Effector memory CD8-positive, alpha-beta T cell (primary cell): Measurements from ENCODE around the gene LDLRAD3.
"Not testable (repeated sequence)": the region's sequence is repeated elsewhere in the genome, so short reads cannot be mapped to it uniquely, and the experiment has no call there.

Experiments
- ATAC-seq: fragments of 150-1000 bp; cut with Tn5 transposase; replicated peaks from 2 replicates; pipeline ENCODE4 v1.10.0; 2021; ENCODE audit warnings: mild to moderate bottlenecking, moderate library complexity
- DNase-seq, 3 experiments: peaks; one replicate each; pipeline ENCODE4 v3.0.0; 2021
- H3K27ac Mint-ChIP-seq, 2 donors: one replicate each; pipeline ENCODE4 v1.8.0; 2022; ENCODE audit warnings: mild to moderate bottlenecking in 2 of 2, mixed read lengths in 2 of 2, moderate library complexity in 2 of 2
- H3K27me3 Mint-ChIP-seq, 2 donors: one replicate each; pipeline ENCODE4 v1.8.0; 2022; ENCODE audit warnings: mixed read lengths in 2 of 2
- H3K36me3 Mint-ChIP-seq: one replicate; pipeline ENCODE4 v1.8.0; 2022; ENCODE audit warnings: mild to moderate bottlenecking, moderate library complexity, mixed read lengths; ENCODE audit not compliant: insufficient read depth
- H3K4me1 Mint-ChIP-seq, 2 donors: one replicate each; pipeline ENCODE4 v1.8.0; 2022; ENCODE audit warnings: low read depth in 2 of 2, mixed read lengths in 2 of 2
- H3K4me3 Mint-ChIP-seq, 2 donors: one replicate each; pipeline ENCODE4 v1.8.0; 2022; ENCODE audit warnings: mild to moderate bottlenecking in 2 of 2, mixed read lengths in 2 of 2, moderate library complexity in 2 of 2
- H3K9me3 Mint-ChIP-seq, 2 donors: one replicate each; pipeline ENCODE4 v1.8.0; 2022; ENCODE audit warnings: mixed read lengths in 2 of 2

LDLRAD3 gene

DNA sequence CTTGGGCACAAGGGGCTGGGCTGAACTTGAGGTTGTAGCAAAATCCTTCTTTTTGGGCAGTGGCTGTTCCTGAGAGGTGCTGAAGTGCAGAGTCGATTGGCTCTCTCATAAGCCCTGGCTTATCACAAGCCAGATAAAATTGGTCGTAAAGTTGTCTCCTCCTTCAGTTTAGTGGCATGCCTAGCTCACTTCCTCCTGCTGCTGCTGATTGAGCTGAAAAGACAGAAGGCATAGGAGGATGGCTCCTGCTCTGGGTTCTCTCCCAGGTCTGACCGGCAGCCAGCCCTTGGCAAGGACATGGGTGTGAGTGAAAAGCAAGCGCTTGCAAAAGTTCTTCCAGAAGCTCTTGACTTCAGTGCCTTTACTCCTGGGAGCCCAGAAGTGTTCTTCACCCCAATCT is 83.9 kb downstream of the LDLRAD3 start:
- no peak for ATAC-seq
- H3K27me3 Mint-ChIP-seq: peaks cover 8 to 61% of the 10 kb centered on the region in 2 donors
- no peak overlapping the region for H3K27ac Mint-ChIP-seq
- no peaks in the 10 kb centered on the region for H3K4me1 Mint-ChIP-seq
- no peak overlapping the region for H3K4me3 Mint-ChIP-seq
- no peak for DNase-seq
- H3K9me3 Mint-ChIP-seq: no peaks in the 10 kb centered on the region
- H3K36me3 Mint-ChIP-seq: no peaks in the 10 kb centered on the region

DNA sequence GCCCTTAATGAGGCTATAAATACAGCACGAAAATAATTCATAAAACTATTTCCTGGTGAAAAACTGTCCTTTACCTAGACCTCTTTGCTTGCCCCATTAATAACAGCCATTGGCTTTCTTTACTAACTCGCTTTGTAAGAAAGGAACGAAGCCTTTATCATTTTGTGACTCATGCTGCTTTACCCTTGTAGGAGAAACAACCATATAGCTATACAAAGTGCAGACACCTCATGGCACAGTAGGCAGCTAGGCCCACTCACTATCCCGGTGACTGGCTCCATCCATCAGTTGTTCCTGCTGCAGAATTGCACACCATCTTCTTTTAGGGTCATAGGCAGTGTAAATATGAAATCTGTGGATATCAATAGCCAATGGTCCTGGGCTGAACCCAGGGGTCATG is 85.8 kb downstream of the LDLRAD3 start:
- Mint-ChIP-seq H3K36me3 (no peaks in the 10 kb centered on the region), H3K9me3 (no peaks in the 10 kb centered on the region), H3K27me3 (peaks cover 14 to 58% of the 10 kb centered on the region in 2 donors), H3K4me3 (no peak overlapping the region), H3K4me1 (no peaks in the 10 kb centered on the region), H3K27ac (no peak overlapping the region)
- DNase-seq (no peak), ATAC-seq (no peak)

DNA sequence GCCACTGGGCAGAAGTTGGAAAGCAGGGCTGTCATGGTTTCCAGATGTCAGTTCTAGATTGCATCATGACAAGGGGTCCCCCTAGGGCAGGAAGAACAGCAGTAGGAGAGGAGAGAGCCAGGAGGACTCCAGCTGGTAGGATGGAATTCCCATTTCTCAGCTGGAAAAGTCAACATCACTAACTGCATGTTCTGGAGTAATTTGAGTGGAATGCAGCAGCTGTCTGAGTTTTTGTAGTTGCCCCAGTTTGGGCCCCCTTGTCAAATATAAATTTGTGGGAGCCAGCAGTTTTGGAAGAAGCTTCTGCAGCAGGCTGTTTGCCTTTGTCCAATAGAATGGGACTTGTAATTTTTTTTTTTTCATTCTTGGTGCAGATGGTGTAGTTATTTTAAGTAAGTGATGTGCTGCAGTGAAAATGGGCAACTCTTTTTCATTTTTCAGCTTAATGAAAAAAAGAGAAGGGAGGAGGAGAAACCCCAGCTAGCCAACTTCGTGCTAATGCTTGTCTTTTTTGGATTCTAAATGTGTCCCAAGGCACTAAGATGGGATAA is 86.9 kb downstream of the LDLRAD3 start:
- Mint-ChIP-seq H3K36me3 (no peaks in the 10 kb centered on the region), H3K27ac (no peak overlapping the region), H3K9me3 (no peaks in the 10 kb centered on the region), H3K27me3 (peaks cover 14 to 64% of the 10 kb centered on the region in 2 donors), H3K4me1 (no peaks in the 10 kb centered on the region), H3K4me3 (no peak overlapping the region)
- no peak for DNase-seq
- no peak for ATAC-seq

DNA sequence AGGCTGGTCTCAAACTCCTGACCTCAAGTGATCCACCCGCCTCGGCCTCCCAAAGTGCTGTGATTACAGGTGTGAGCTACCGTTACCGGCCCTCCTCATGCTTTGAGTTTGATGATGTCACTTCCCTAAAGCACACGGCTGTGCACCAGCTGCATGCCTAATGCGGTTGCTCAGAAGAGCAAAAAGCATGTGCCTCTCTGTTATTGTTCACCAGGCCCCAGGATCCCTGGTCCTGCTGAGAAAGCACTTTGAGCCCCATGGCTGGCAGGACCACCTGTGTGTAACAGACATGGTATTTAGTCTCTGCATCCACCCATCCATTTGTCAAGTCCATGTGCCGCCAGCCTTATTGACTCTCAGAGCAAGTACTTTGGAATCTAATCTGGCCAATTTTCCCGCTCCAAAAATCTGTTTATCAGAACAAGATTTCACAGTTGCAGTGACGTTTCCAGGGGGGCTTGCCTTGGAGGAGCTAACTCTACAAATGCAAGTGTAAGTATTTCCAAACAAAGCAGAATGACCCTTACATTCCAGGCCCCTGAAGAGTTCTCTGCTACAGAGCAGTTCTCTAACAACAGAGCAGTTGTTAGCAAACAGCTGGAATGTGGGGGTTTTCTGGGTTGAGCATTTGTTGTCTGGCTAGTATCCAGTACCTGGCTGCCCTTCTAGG is 89.4 kb downstream of the LDLRAD3 start:
- no peak overlapping the region for H3K4me3 Mint-ChIP-seq
- H3K9me3 Mint-ChIP-seq: no peaks in the 10 kb centered on the region
- ATAC-seq: no peak
- no peak overlapping the region for H3K27ac Mint-ChIP-seq
- no peaks in the 10 kb centered on the region for H3K4me1 Mint-ChIP-seq
- no peaks in the 10 kb centered on the region for H3K36me3 Mint-ChIP-seq
- H3K27me3 Mint-ChIP-seq: peaks cover 14 to 41% of the 10 kb centered on the region in 2 donors
- no peak for DNase-seq

DNA sequence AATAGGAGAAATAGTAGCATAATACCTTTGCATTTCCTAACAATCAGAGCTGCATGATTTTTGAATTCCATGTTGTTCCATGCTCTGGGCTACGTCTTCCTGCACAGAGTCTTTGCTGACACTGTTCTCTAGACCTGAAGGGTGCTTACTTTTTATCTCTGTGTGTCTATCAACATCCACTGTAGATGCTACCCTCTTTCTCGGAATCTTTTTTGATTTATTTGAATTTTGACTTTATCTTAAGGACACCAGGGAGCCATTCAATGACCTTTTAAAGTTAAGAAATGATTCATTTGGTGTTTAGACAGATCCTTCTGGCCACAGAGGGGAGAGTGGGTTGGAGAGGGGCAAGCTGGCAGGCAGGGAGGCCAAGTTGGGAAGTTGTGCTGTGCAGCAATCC is 90.1 kb downstream of the LDLRAD3 start:
- ATAC-seq: no peak
- Mint-ChIP-seq H3K27me3 (peaks cover 14 to 40% of the 10 kb centered on the region in 2 donors), H3K36me3 (no peaks in the 10 kb centered on the region), H3K9me3 (no peaks in the 10 kb centered on the region), H3K27ac (no peak overlapping the region), H3K4me1 (no peaks in the 10 kb centered on the region), H3K4me3 (no peak overlapping the region)
- no peak for DNase-seq

DNA sequence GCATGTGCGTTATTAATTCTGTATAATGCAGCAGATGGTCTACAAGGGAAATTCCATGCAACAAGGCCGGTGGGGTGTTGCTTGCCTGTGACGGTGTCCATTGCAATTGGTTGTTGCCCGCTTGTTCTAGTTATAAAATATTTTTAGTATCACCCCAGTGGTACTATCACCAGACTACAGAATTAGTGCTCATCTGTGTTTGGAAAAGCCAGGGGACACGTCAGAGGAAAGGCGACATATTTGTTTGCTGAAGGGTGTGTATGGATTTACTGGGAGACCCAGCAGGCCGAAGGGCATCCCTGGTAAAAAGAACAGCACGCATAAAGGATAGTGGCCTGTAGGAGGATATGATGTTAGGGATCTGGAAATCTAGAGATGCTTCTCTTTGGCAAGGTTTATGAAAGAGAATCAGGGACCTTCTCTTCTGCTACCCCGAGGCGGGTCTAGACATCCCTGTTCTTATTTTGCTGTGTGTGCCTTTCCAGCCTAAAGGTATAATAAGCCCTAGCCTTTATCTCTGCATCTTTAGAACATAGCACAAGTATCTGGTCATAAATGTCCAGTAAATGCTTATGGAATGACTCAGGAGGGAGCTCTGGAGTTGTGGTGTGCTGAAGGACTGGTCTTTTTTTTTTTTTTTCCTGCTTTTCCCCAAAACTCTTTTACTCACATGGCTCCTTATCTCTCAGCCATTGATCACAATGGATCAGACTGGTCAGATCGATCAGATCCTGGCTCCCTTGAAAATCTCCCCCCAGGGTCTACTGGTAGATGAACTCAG is 90.9 kb downstream of the LDLRAD3 start:
- Mint-ChIP-seq H3K9me3 (no peaks in the 10 kb centered on the region), H3K27ac (no peak overlapping the region), H3K27me3 (peaks cover 17 to 38% of the 10 kb centered on the region in 2 donors), H3K36me3 (no peaks in the 10 kb centered on the region), H3K4me1 (no peaks in the 10 kb centered on the region), H3K4me3 (no peak overlapping the region)
- DNase-seq (no peak), ATAC-seq (no peak)

DNA sequence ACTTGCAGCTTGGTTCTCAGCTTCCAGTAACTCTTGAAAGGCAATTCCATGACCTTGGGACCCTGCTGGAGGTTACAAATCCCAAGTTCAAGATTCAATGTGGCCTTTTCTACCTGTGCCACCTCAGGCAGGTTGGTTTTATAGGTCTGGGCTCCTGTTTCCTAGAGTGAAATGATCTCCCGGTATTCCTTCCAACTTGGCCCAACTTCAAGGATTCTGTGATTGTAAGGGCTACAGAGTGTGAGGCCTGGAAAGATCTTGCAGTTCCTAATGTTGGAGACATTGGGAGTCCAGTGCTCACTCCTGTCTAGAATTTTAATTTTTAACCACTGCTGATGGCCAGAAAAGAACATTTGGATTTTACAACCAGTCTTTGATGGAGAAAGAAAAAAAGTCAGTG is 91.6 kb downstream of the LDLRAD3 start:
- ATAC-seq (no peak), DNase-seq (no peak)
- no peak overlapping the region for H3K4me3 Mint-ChIP-seq
- H3K9me3 Mint-ChIP-seq: no peaks in the 10 kb centered on the region
- H3K27ac Mint-ChIP-seq: no peak overlapping the region
- H3K4me1 Mint-ChIP-seq: no peaks in the 10 kb centered on the region
- H3K36me3 Mint-ChIP-seq: no peaks in the 10 kb centered on the region
- H3K27me3 Mint-ChIP-seq: peaks cover 17 to 38% of the 10 kb centered on the region in 2 donors

DNA sequence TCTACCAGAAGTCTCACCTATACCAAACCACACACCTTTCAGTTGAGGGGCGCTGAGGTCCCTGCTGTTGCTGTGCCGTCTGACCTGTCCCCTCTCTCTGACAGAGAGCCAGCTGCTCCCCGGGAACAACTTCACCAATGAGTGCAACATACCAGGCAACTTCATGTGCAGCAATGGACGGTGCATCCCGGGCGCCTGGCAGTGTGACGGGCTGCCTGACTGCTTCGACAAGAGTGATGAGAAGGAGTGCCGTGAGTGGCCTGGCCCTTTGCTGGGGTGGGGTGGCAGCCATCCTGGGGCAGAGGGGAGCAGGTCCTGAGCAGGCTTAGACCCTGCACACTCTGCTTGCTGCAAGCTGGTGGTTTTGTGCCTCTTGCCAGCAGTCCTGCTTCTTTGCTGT is 92.1 kb downstream of the LDLRAD3 start:
- ATAC-seq (no peak), DNase-seq (no peak)
- Mint-ChIP-seq H3K4me1 (no peaks in the 10 kb centered on the region), H3K4me3 (no peak overlapping the region), H3K36me3 (no peaks in the 10 kb centered on the region), H3K27me3 (peaks cover 15 to 33% of the 10 kb centered on the region in 2 donors), H3K9me3 (no peaks in the 10 kb centered on the region), H3K27ac (no peak overlapping the region)

DNA sequence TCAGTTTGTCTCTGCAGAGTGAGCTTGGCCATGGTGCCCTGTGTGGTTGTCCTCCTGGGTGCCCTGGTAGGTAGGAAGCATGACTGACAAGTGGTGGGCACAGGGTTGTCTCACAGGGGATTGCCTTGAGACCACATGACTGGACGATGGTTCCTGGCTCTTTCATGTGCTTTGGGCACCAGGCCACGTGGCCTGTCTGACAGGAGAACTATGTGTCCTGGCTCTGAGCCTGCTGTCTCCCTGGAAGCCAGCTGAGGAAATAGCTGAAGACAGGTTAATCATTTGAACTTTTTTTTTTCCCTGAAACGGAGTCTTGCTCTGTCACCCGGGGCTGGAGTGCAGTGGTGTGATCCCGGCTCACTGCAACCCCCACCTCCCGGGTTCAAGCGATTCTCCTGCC is 93.2 kb downstream of the LDLRAD3 start:
- Mint-ChIP-seq H3K27me3 (peaks cover 15 to 41% of the 10 kb centered on the region in 2 donors), H3K36me3 (no peaks in the 10 kb centered on the region), H3K4me3 (no peak overlapping the region), H3K9me3 (no peaks in the 10 kb centered on the region), H3K4me1 (no peaks in the 10 kb centered on the region), H3K27ac (no peak overlapping the region)
- ATAC-seq: no peak
- DNase-seq: no peak

DNA sequence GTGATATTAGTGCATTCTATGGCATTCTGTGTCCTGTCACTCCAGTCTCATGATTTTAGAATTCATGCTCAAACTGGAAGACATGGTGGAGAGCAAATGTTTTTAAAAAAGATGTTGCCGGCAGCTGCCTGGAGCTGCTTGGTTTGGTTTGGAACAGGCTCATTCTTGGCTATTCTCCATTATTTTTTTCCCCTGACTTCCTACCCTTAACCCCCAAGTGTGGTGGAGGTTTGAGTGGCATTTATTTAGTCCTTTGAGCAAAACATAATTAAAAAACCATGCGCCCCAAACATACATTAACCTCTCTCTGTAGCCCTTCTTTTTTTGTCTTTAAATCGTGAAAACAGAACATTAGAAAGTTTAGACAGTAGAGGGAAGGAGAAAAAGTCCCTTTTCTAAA is 94.7 kb downstream of the LDLRAD3 start:
- ATAC-seq (no peak), DNase-seq (no peak)
- Mint-ChIP-seq H3K27me3 (peaks cover 15 to 42% of the 10 kb centered on the region in 2 donors), H3K4me1 (no peaks in the 10 kb centered on the region), H3K27ac (no peak overlapping the region), H3K9me3 (no peaks in the 10 kb centered on the region), H3K36me3 (no peaks in the 10 kb centered on the region), H3K4me3 (no peak overlapping the region)

DNA sequence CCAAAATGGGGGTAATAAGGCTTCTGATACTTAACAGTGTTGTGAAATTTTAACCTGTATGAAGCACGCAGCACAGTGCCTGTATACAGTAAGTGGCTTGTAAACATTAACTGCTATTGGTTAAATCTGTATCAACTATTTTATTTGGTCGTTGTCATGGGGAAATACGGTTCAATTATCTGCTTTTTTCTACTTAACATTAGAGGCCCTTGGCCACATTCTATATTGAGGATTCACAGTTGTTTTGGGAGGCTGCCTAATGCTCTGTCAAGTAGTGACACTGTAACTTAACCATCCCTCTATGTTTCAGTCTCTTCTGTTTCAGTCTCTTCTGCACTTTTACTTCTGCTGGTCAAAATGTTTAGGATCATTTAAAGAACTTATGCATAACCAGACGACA is 95.6 kb downstream of the LDLRAD3 start:
- H3K4me1 Mint-ChIP-seq: no peaks in the 10 kb centered on the region
- no peak overlapping the region for H3K4me3 Mint-ChIP-seq
- no peaks in the 10 kb centered on the region for H3K9me3 Mint-ChIP-seq
- no peaks in the 10 kb centered on the region for H3K36me3 Mint-ChIP-seq
- no peak overlapping the region for H3K27ac Mint-ChIP-seq
- ATAC-seq (no peak), DNase-seq (no peak)
- peaks cover 9 to 35% of the 10 kb centered on the region in 2 donors for H3K27me3 Mint-ChIP-seq

DNA sequence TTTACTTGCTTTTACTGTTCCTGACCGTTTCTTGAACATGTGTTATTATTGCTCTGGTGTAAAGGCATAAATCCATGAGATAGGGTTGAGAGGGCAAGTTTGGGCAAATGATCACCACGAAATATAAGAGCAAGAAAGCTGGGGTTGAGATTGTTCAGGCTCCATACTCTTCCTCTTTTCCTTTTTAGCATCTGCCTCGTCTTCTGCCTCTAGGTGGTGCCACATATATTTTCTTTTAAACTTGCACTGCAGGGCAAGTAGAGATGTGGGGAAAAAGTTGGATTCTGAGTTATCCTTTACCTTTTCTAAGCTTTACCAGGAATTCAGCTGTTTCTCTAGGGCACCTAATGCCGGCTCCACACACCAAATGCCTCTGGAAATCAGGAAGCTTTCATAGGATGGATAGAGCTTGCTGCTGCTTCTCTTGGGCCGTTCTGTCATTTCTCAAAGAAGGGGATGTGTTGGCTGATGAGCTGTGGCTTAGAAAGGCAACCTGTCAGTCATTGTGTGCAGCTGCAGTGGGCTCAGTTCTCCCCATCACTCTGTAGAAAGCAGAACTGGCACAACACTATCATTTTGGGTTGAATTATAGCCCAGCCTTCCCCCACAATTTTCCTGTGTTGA is 98.2 kb downstream of the LDLRAD3 start:
- ATAC-seq: no peak
- Mint-ChIP-seq H3K36me3 (no peaks in the 10 kb centered on the region), H3K9me3 (no peaks in the 10 kb centered on the region), H3K4me1 (no peaks in the 10 kb centered on the region), H3K27ac (no peak overlapping the region), H3K27me3 (peaks cover 9 to 23% of the 10 kb centered on the region in 2 donors), H3K4me3 (no peak overlapping the region)
- DNase-seq: no peak

DNA sequence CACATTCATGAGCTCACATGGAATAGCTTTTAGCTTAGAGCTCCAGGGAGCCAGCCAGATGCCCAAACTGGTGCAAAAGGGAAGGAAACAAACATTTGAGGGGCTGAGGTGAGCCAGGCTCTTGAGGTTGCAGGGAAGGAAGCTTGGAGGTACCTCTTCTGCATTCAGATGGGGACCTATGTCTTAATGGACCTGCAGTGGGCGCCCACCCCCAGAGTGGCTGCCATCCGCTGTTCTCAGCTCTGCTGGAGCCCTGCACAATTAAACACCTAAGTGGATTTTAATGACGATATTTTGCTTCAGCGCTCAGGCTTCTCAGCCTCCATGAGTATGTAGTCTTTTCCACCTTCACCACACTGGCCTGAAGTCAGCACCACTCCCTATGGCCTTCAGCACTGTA is 100.8 kb downstream of the LDLRAD3 start:
- Mint-ChIP-seq H3K4me3 (no peak overlapping the region), H3K9me3 (no peaks in the 10 kb centered on the region), H3K27ac (no peak overlapping the region), H3K4me1 (no peaks in the 10 kb centered on the region), H3K27me3 (peaks cover 7 to 37% of the 10 kb centered on the region in 2 donors), H3K36me3 (no peaks in the 10 kb centered on the region)
- no peak for DNase-seq
- no peak for ATAC-seq

DNA sequence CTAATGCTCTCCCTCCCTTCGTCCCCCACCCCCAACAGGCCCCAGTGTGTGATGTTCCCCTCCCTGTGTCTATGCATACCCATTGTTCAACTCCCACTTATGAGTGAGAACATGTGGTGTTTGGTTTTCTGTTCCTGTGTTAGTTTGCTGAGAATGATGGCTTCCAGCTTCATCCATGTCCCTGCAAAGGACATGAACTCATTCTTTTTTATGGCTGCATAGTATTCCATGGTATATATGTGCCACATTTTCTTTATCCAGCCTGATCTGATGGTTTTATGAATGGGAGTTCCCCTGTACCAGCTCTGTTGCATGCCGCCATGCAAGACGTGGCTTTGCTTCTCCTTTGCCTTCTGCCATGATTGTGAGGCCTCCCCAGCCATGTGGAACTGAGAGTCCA is 102.1 kb downstream of the LDLRAD3 start:
- peaks cover 4 to 42% of the 10 kb centered on the region in 2 donors for H3K27me3 Mint-ChIP-seq
- not testable (repeated sequence) for H3K36me3 Mint-ChIP-seq, ATAC-seq, H3K4me1 Mint-ChIP-seq, DNase-seq, H3K4me3 Mint-ChIP-seq, H3K27ac Mint-ChIP-seq, H3K9me3 Mint-ChIP-seq
